Activated CD8-positive, alpha-beta T cell treated with anti-CD3 and anti-CD28 coated beads for 36 hours (primary cell): ENCODE data around the gene TM9SF3. TPM values are rescaled to one million over a fixed set of nuclear protein-coding genes. Genes with fewer than 3 reads are reported as not detected.
A peak's percentile ranks its signal among the peaks of the same experiment; 100 is the strongest.
"Not testable (repeated sequence)": the region's sequence is repeated elsewhere in the genome, so short reads cannot be mapped to it uniquely, and the experiment has no call there.

ENCODE experiments used
- ATAC-seq: fragments of 200-7000 bp; cut with Tn5 transposase; one replicate; pipeline ENCODE4 v1.10.0; 2021; ENCODE audit warnings: mild to moderate bottlenecking, moderate library complexity
- CTCF ChIA-PET: fragments of 350-600 bp; sonication (Branson Sonifier 250); formaldehyde crosslinking; loops from one replicate; lab custom pipeline; 2021; ENCODE audit warnings: antibody characterized with exemption; lab: Charles Lee
- POLR2A ChIA-PET: fragments of 350-600 bp; sonication (Branson Sonifier 250); formaldehyde crosslinking; loops from one replicate; lab custom pipeline; 2021; ENCODE audit warnings: antibody characterized with exemption; lab: Charles Lee
- DNase-seq: peaks from one replicate; pipeline ENCODE4 v3.0.0-alpha.2; 2020
- H3K27ac Mint-ChIP-seq: one replicate; pipeline ENCODE4 v1.8.0; 2021; ENCODE audit warnings: mild to moderate bottlenecking, mixed read lengths
- H3K27me3 Mint-ChIP-seq: one replicate; pipeline ENCODE4 v1.8.0; 2021; ENCODE audit warnings: mixed read lengths
- H3K36me3 Mint-ChIP-seq: one replicate; pipeline ENCODE4 v1.8.0; 2021; ENCODE audit warnings: low read depth, mixed read lengths
- H3K4me1 Mint-ChIP-seq: one replicate; pipeline ENCODE4 v1.8.0; 2021; ENCODE audit warnings: low read depth, mixed read lengths
- H3K4me3 Mint-ChIP-seq: one replicate; pipeline ENCODE4 v1.8.0; 2021; ENCODE audit warnings: mild to moderate bottlenecking, moderate library complexity, mixed read lengths
- H3K9me3 Mint-ChIP-seq: one replicate; pipeline ENCODE4 v1.8.0; 2021; ENCODE audit warnings: mixed read lengths
- CTCF ChIP-seq: fragments of 200-600 bp; IDR thresholded peaks from one replicate; pipeline ENCODE4 v1.8.0; 2022; ENCODE audit warnings: antibody characterized with exemption, mild to moderate bottlenecking
- intact Hi-C: fragments of 100-400 bp; cut with micrococcal nuclease; formaldehyde crosslinking; loops from one replicate; pipeline ENCODE4 v1.10.0; 2022
- total RNA-seq, 2 experiments: library from RNA; stranded (reverse); gene quantifications; one replicate each; pipeline ENCODE4 v1.2.3, GENCODE V29; 2021

TM9SF3 gene
- total RNA-seq, 2 experiments from 2014 or later: 66.4 to 71.1 TPM

- no peak for TF ChIP-seq CTCF
- H3K9me3 Mint-ChIP-seq: no peaks in the 10 kb centered on the region
- H3K4me1 Mint-ChIP-seq: no peaks in the 10 kb centered on the region
- POLR2A ChIA-PET: no interaction called here
- H3K27me3 Mint-ChIP-seq: no peaks in the 10 kb centered on the region
- ATAC-seq (no peak), DNase-seq (no peak)
- H3K4me3 Mint-ChIP-seq: no peak overlapping the region
- H3K36me3 Mint-ChIP-seq: peaks cover 39% of the 10 kb centered on the region
- H3K27ac Mint-ChIP-seq: peak overlapping the region; percentile 10
- intact Hi-C loops: no loop called here
- CTCF ChIA-PET: no interaction called here
Observed at GRCh38 chr10:96548589-96548988, 38.2 kb downstream of the TM9SF3 start.

DNA sequence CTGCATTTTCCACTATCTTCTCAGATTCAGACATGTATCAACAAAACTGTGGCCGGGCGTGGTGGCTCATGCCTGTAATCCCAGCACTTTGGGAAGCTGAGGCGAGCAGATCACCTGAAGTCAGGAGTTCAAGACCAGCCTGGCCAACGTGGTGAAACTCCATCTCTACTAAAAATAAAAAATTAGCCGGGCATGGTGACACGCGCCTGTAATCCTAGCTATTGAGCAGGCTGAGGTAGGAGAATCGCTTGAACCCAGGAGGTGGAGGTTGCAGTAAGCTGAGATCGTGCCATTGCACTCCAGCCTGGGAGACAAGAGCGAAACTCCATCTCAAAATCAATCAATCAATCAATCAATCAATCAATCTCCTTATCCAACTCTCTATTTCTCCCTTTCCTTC, 41.3 kb downstream of the TM9SF3 start:
- H3K36me3 Mint-ChIP-seq: peaks cover 49% of the 10 kb centered on the region

GRCh38 chr10:96541921-96542320, 44.9 kb downstream of the TM9SF3 start:
- intact Hi-C loops: no loop called here
- CTCF ChIA-PET: no interaction called here
- Mint-ChIP-seq H3K27ac (no peak overlapping the region), H3K4me3 (no peak overlapping the region), H3K9me3 (no peaks in the 10 kb centered on the region), H3K27me3 (no peaks in the 10 kb centered on the region), H3K4me1 (no peaks in the 10 kb centered on the region), H3K36me3 (peaks cover 55% of the 10 kb centered on the region)
- TF ChIP-seq CTCF: no peak
- POLR2A ChIA-PET: no interaction called here
- ATAC-seq (no peak), DNase-seq (no peak)

More for the DNA sequence above, 41.3 kb downstream of the TM9SF3 start:
- CTCF ChIA-PET: interaction anchor here (0.8 to 1.8 kb wide), 3 partner anchors 9 to 31 kb away, joined by 3 to 7 read pairs (median 4); no protein-coding TSS in a partner anchor
- intact Hi-C loops, H3K9me3 Mint-ChIP-seq, H3K27ac Mint-ChIP-seq, DNase-seq, H3K4me1 Mint-ChIP-seq, H3K27me3 Mint-ChIP-seq, ATAC-seq, H3K4me3 Mint-ChIP-seq, POLR2A ChIA-PET: not testable (repeated sequence)

- ATAC-seq (no peak), DNase-seq (no peak)
- CTCF ChIA-PET: no interaction called here
- Mint-ChIP-seq H3K27me3 (no peaks in the 10 kb centered on the region), H3K4me1 (peaks cover 6% of the 10 kb centered on the region), H3K9me3 (no peaks in the 10 kb centered on the region), H3K4me3 (no peak overlapping the region), H3K27ac (no peak overlapping the region), H3K36me3 (peaks cover 45% of the 10 kb centered on the region)
- POLR2A ChIA-PET: no interaction called here
- intact Hi-C loops: no loop called here
- TF ChIP-seq CTCF: no peak
Observed at GRCh38 chr10:96540240-96540639, 46.6 kb downstream of the TM9SF3 start.

DNA sequence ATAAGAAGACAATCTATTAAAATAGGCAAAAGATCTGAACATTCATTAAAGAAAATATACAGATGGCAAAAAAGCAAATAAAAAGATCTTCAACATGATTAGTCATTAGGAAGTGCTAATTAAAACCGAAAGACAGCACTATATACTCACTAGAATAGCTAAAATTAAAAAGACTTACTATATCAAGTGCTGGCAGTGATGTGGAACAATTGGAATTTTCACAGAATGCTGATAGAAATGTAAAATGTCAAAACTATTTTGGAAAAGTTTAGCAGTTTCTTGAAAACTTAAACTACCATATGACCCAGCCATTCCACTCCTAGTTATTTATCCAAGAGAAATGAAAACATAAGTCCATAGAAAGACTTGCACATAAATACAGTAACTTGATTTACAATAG, 48.1 kb downstream of the TM9SF3 start:
- Mint-ChIP-seq H3K4me3 (no peak overlapping the region), H3K27ac (no peak overlapping the region), H3K36me3 (peaks cover 42% of the 10 kb centered on the region), H3K4me1 (peaks cover 8% of the 10 kb centered on the region), H3K9me3 (no peaks in the 10 kb centered on the region), H3K27me3 (no peaks in the 10 kb centered on the region)
- ChIA-PET CTCF (interaction anchor here (1.0 to 1.5 kb wide), 3 partner anchors 25 to 143 kb away, joined by 3 read pairs; partner anchors contain the start of gene TLL2), POLR2A (no interaction called here)
- intact Hi-C loops: no loop called here
- no peak for ATAC-seq
- DNase-seq: no peak
- no peak for TF ChIP-seq CTCF
